Measurements from ENCODE around the gene MLH3. TPM values are rescaled to one million over a fixed set of nuclear protein-coding genes. Genes with fewer than 3 reads are reported as not detected.
A peak's percentile ranks its signal among the peaks of the same experiment; 100 is the strongest.

MLH3 gene
- total RNA-seq, 1 donor from 2014 or later, result 12.9 TPM

- FAIRE-seq (peak; percentile 79), DNase-seq (ENCODE audit: low read depth) (peak; percentile 30)
- no peak overlapping the region for H3K27ac Mint-ChIP-seq (ENCODE audit: unreplicated experiment)
- H3K36me3 Mint-ChIP-seq (ENCODE audit: low read depth, unreplicated experiment), result peaks cover 12% of the 10 kb centered on the region
- no peaks in the 10 kb centered on the region for H3K27me3 Mint-ChIP-seq (ENCODE audit: low read depth, unreplicated experiment)
- Histone ChIP-seq H3K79me2 (ENCODE audit: insufficient read depth, low read length) (no peaks in the 10 kb centered on the region), H3K4me1 (ENCODE audit: insufficient read depth, low read length) (peaks cover 7% of the 10 kb centered on the region), H3K27ac (ENCODE audit: low read depth, low read length) (no peak overlapping the region), H2AFZ (ENCODE audit: low read depth, low read length) (no peak overlapping the region), H3K9me3 (ENCODE audit: insufficient read depth, low read depth, low read length) (no peaks in the 10 kb centered on the region), H4K20me1 (ENCODE audit: insufficient read depth, low read length) (no peaks in the 10 kb centered on the region), H3K9ac (ENCODE audit: low read length) (no peak overlapping the region), H3K4me2 (ENCODE audit: low read length) (peak overlapping the region; percentile 14), H3K27me3 (ENCODE audit: insufficient read depth, low read length) (no peaks in the 10 kb centered on the region), H3K36me3 (ENCODE audit: insufficient read depth, low read length) (peaks cover 10% of the 10 kb centered on the region), H3K4me3 (ENCODE audit: insufficient read depth, low read depth, low read length) (no peak overlapping the region)
- no peaks in the 10 kb centered on the region for H3K4me1 Mint-ChIP-seq (ENCODE audit: low read depth, unreplicated experiment)
- TF ChIP-seq EZH2 (IDR thresholded peaks at IDR 0.05; ENCODE audit: insufficient read depth, low read length), result no peak
- no peak for TF ChIP-seq CTCF (IDR thresholded peaks at IDR 0.05; ENCODE audit: insufficient read depth, low read depth, low read length)
- no peaks in the 10 kb centered on the region for H3K9me3 Mint-ChIP-seq (ENCODE audit: unreplicated experiment)
- no peak overlapping the region for H3K4me3 Mint-ChIP-seq (ENCODE audit: unreplicated experiment)
Observed at GRCh38 chr14:75025082-75025481, 26.2 kb downstream of the MLH3 start.

DNA sequence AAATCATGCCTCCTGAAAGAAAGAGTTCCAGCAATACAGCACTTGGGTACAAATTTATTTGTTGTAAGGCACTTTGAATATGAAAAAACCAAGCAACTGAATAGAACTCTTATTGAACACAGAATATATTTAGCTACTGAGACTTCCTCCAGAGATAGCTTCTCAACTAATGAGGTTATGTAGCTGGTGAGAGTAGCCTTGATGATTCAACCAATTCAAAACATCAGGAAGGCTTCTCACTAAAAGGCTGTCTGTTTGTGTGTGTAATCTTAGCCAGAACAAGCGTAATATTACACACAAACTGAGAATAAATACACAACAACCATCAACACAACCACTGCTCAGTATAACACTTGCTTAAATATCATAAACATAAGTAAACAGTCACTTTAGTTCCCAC is 28.2 kb downstream of the MLH3 start:
- no peak overlapping the region for H3K4me3 Mint-ChIP-seq (ENCODE audit: unreplicated experiment)
- FAIRE-seq, result no peak
- H3K27ac Mint-ChIP-seq (ENCODE audit: unreplicated experiment), result no peak overlapping the region

More for the DNA sequence above, 28.2 kb downstream of the MLH3 start:
- Mint-ChIP-seq H3K9me3 (ENCODE audit: unreplicated experiment) (no peaks in the 10 kb centered on the region), H3K36me3 (ENCODE audit: low read depth, unreplicated experiment) (peaks cover 17% of the 10 kb centered on the region), H3K4me1 (ENCODE audit: low read depth, unreplicated experiment) (no peaks in the 10 kb centered on the region), H3K27me3 (ENCODE audit: low read depth, unreplicated experiment) (no peaks in the 10 kb centered on the region)
- Histone ChIP-seq H3K4me3 (ENCODE audit: insufficient read depth, low read depth, low read length) (no peak overlapping the region), H3K27ac (ENCODE audit: low read depth, low read length) (no peak overlapping the region), H3K4me2 (ENCODE audit: low read length) (no peak overlapping the region), H4K20me1 (ENCODE audit: insufficient read depth, low read length) (no peaks in the 10 kb centered on the region), H3K4me1 (ENCODE audit: insufficient read depth, low read length) (peaks cover 7% of the 10 kb centered on the region), H3K9ac (ENCODE audit: low read length) (no peak overlapping the region), H3K79me2 (ENCODE audit: insufficient read depth, low read length) (no peaks in the 10 kb centered on the region), H3K27me3 (ENCODE audit: insufficient read depth, low read length) (no peaks in the 10 kb centered on the region), H2AFZ (ENCODE audit: low read depth, low read length) (no peak overlapping the region), H3K9me3 (ENCODE audit: insufficient read depth, low read depth, low read length) (no peaks in the 10 kb centered on the region), H3K36me3 (ENCODE audit: insufficient read depth, low read length) (peaks cover 19% of the 10 kb centered on the region)
- DNase-seq (ENCODE audit: low read depth), result no peak
- TF ChIP-seq EZH2 (IDR thresholded peaks at IDR 0.05; ENCODE audit: insufficient read depth, low read length), result no peak
- TF ChIP-seq CTCF (IDR thresholded peaks at IDR 0.05; ENCODE audit: insufficient read depth, low read depth, low read length), result no peak

All from astrocyte (in vitro differentiated cells and primary cell).